Measurements from ENCODE around the gene NR2F1-AS1. TPM values are rescaled to one million over a fixed set of nuclear protein-coding genes. Genes with fewer than 3 reads are reported as not detected.

Gene NR2F1-AS1
- total RNA-seq, result not detected

DNA sequence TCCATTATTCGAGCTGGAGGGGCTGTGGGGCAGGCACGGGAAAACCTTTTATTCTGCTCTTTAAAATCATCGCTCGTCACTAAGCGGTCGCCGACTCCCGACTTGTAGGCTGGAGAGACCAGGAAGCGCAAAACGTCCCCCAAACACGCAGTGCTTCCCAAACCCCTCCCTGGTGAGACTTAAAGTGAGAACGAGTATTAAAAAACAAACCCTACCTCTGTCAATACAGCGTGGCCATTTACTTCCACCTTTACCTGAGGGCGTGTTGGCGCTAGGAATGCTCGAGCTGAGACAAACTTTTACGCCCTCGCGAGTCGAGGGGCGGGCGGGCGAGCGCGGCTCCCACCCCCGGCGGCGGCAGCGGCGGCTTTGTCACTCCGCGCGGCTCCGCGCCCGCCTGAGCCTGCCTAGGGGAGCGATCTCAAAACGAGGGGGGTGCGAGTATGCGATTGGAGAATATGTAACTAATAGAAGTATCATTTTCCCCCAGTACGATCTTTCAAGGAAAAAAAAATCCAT is at the start of gene NR2F1-AS1:
Gene NR2F1-AS1 (minus strand): TSS at position 293 of the 519 bp plus-strand sequence.
- Histone ChIP-seq H3K27me3 (ENCODE audit: insufficient read depth, low read length) (peaks cover 83% of the 10 kb centered on the region), H3K9me3 (ENCODE audit: low read depth, low read length) (no peaks in the 10 kb centered on the region), H3K4me1 (ENCODE audit: insufficient read depth, low read length) (peaks cover 51% of the 10 kb centered on the region), H3K4me3 (ENCODE audit: low read length) (peak within 1 kb of the TSS; percentile 17)

DNA sequence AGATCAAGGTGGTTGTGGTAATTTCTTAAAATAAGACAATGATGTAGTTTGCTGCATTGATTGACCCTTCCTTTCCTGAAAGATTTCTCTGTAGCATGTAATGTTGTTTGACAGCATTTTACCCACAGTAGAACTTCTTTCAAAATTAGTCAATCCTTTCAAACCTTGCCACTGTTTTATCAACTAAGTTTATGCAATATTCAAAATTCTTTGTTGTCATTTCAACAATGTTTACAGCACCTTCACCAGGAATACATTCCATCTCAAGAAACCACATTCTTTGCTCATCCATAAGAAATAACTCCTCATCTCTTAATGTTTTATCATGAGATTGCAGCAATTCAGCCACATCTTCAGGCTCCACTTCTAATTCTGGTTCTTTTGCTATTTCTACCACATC is 45.8 kb upstream of the NR2F1-AS1 start:
- H3K4me1 ChIP-seq (ENCODE audit: insufficient read depth, low read length), result peaks cover under 1% of the 10 kb centered on the region
- H3K9me3 ChIP-seq (ENCODE audit: low read depth, low read length), result no peaks in the 10 kb centered on the region
- peaks cover 18% of the 10 kb centered on the region for H3K27me3 ChIP-seq (ENCODE audit: insufficient read depth, low read length)
- no peak overlapping the region for H3K4me3 ChIP-seq (ENCODE audit: low read length)

DNA sequence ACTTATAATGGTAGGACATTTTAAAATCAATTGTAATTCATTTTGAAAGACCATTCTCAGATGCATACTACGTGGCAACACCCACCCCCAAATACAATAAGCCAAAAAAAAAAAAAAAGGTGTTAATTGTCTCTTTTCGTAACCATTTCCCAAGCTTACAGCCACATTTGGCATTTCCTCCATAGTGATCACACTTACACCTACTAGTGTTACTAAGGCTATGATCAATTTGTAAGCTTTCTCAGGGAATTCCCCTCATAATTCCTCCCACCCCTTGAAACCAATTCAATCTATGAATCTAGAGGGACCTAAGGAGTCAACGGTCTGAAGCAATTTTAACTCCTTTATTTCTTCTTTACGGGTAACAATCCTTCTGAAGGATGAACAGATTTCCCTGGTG is 42.1 kb upstream of the NR2F1-AS1 start:
- peaks cover 28% of the 10 kb centered on the region for H3K27me3 ChIP-seq (ENCODE audit: insufficient read depth, low read length)
- no peak overlapping the region for H3K4me3 ChIP-seq (ENCODE audit: low read length)
- no peaks in the 10 kb centered on the region for H3K9me3 ChIP-seq (ENCODE audit: low read depth, low read length)
- peaks cover 12% of the 10 kb centered on the region for H3K4me1 ChIP-seq (ENCODE audit: insufficient read depth, low read length)

DNA sequence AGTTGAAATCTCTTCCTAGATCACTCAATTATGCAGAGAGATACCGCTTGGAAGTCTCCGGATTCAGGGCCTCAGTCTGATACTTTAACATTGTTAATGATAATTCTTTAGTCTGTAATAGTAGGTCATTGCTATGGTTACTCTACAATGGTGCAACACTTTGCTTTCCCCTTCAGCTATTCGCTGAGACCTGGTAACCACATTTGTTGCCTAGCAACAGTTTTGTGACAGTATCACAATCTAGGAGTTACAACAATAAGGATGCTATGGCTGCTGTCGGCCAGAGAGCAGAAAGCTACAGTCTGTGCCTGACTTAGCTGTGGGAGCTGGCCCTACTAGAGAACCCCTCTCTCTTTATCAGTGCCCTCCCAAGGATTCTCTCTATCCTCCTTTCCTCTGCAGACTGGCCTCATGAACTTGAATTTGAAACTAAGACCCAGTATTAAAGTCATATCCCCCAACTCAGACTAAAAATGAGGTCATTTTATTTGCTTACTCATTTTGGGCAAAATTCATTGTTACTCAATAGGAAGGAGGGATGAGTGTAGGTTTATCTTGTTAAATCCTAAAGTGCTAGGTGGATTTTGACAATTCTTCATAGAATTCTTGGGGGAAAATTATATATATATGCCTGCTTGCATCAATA is 41.3 kb upstream of the NR2F1-AS1 start:
- peaks cover 28% of the 10 kb centered on the region for H3K27me3 ChIP-seq (ENCODE audit: insufficient read depth, low read length)
- no peak overlapping the region for H3K4me3 ChIP-seq (ENCODE audit: low read length)
- peaks cover 12% of the 10 kb centered on the region for H3K4me1 ChIP-seq (ENCODE audit: insufficient read depth, low read length)
- no peaks in the 10 kb centered on the region for H3K9me3 ChIP-seq (ENCODE audit: low read depth, low read length)

DNA sequence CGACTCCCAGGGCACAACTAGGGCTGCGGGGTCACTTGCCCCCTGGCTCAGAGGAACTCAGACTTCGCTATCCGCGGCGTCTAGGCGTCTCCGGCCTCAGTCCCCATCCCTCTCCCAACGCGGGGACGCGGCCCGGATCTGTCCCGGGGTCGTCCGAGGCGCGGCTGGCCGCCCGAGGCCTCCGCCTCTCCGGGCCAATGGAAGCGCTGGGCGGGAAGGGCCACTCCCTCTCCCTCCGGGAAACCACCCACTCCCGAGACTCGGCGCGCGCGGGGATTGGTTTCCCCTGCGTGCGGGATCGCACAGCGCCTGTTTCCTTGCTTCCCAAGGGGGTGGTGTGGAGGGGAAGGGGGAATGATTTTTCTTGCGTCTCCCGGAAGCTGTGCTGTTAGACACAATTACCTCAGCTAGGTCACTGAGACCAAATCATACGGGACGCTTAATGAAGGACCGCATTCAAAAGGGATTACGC is 40.3 kb upstream of the NR2F1-AS1 start:
- peaks cover 38% of the 10 kb centered on the region for H3K27me3 ChIP-seq (ENCODE audit: insufficient read depth, low read length)
- H3K4me1 ChIP-seq (ENCODE audit: insufficient read depth, low read length), result peaks cover 12% of the 10 kb centered on the region
- H3K4me3 ChIP-seq (ENCODE audit: low read length), result peak overlapping the region; percentile 6
- H3K9me3 ChIP-seq (ENCODE audit: low read depth, low read length), result no peaks in the 10 kb centered on the region

DNA sequence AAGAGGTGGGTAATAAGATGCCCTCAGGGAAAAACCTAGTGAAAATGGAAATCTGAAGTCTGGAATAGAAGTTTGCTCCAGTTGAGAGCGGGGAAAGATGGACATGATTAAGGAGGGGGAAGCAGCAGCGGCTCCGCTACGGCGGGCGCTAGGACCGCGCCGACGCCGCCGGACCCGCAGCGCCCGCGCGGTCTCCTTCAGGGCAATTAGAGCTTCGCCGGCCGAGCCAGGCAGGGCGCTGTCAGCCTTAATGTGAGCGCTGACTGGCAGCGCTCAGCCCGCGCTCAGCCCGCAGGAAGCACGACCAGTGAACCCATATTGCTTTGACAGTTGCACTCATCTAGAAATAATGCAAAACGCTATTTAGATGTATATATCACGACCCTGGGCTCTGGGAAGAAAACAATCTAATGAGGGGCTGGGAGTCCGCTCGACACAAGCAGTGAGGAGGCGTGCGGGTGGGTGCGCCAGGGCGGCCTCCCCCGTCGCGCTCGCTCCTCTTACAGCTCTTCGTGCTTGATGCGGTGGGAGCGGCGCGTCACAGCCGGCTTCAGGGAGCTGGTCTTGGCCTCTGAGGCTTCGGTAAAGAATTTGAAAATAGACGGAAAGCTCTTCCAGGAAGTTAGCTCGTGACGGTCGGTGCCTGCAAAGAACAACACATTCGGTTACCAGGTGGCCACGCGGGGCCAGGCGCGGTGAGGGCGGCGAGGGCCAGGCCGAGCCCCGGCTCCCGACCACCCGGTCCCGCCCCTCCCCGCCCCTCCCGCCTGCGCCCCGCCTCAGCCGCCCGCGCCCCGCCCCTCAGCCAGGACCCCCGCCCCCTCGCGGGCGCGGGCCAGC is 39.7 kb upstream of the NR2F1-AS1 start:
- H3K9me3 ChIP-seq (ENCODE audit: low read depth, low read length), result no peaks in the 10 kb centered on the region
- H3K4me1 ChIP-seq (ENCODE audit: insufficient read depth, low read length), result peaks cover 12% of the 10 kb centered on the region
- peak overlapping the region; percentile 34 for H3K4me3 ChIP-seq (ENCODE audit: low read length)
- H3K27me3 ChIP-seq (ENCODE audit: insufficient read depth, low read length), result peaks cover 45% of the 10 kb centered on the region

DNA sequence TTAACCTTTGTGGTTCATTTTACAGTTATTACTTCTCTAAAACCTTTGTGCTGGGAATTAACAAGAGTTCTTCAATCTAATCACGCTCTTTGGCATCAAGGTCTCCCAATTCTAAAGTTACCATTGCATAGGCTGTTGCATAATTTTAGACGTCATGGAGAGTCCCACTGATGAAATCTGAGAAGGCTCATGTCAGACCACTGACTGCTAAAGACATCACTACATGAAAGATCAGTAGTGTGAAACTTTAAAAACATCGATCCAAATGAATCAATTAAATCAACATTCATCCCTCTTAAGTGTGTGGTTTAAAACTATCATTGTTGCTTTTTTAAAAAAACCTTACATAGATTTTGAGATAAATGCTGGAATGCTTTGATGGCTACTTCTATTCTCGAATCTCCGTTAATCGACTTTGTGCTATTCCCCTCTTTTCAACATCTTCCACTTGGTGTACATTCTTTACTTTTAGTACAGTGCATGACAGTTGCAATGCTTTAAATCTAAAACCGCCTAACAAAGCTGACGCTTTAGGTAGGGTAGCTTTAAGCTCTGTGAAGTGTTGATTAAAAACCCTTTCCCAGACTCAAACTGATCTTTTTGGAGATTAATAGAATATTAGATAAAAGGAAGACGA is 35.6 kb upstream of the NR2F1-AS1 start:
- Histone ChIP-seq H3K4me1 (ENCODE audit: insufficient read depth, low read length) (peaks cover 11% of the 10 kb centered on the region), H3K9me3 (ENCODE audit: low read depth, low read length) (no peaks in the 10 kb centered on the region), H3K27me3 (ENCODE audit: insufficient read depth, low read length) (peaks cover 65% of the 10 kb centered on the region), H3K4me3 (ENCODE audit: low read length) (no peak overlapping the region)

DNA sequence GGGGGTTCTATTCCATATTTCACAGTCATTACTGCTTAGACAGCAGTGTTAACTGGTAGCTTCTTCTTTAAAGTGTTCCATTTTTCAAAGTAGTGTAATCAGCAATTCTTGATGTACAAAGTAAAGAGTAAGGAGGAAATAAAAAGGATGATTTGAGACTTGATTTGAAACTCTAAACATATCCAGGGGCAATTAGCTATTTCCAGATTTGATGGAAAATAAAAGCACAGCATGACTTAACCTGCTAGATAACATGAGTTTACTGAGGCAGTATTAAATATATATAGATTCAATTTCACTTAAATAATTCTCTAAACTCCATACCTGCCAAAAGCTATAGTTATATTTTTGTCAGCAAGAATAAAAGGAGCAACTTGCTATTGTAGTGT is 31.8 kb upstream of the NR2F1-AS1 start:
- no peaks in the 10 kb centered on the region for H3K9me3 ChIP-seq (ENCODE audit: low read depth, low read length)
- peaks cover 5% of the 10 kb centered on the region for H3K4me1 ChIP-seq (ENCODE audit: insufficient read depth, low read length)
- H3K27me3 ChIP-seq (ENCODE audit: insufficient read depth, low read length), result peaks cover 94% of the 10 kb centered on the region
- H3K4me3 ChIP-seq (ENCODE audit: low read length), result no peak overlapping the region

DNA sequence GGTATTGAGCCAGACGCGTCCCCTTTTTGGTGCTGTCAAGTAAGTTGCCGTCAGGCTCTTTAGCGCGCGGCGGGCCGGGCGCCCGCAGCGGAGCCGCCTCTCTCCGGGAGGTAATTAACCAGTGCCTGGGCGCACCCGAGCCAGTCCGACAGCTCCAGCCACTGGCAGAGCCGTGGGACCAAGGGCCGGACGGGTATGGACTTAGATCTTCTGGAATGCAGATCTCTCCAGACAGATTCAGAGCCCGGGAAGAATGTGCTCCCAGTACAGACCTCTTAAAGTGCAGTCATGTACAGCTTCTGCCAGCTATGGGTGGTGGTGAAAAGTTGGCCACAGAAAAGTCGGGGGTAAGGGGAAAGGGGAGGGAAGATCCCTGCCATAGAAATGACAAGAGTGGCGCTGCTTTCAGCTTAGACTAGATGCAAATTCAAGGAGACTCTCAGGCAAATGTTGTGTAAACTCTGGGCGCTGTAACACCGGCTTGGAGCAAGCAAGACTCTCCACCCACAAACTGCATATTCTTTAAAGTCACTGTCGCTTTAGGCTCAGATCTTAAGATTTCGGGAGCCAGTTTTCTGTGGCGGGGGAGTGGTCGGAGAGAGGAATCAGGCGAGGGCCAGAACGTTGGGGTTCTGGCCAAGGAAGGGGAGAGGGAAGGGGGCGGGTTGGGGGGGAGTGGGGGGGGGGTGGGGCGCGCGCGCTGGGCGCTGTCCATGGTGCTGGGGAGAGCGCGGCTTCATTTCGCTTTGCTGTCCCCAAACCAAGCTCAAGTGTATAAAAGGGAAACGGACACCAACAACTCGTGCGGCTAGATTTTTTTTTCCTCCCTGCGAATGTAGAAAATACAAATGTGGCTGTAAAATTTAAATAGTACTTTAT is 31.2 kb upstream of the NR2F1-AS1 start:
- peaks cover 7% of the 10 kb centered on the region for H3K4me1 ChIP-seq (ENCODE audit: insufficient read depth, low read length)
- peaks cover 99% of the 10 kb centered on the region for H3K27me3 ChIP-seq (ENCODE audit: insufficient read depth, low read length)
- H3K9me3 ChIP-seq (ENCODE audit: low read depth, low read length), result no peaks in the 10 kb centered on the region
- H3K4me3 ChIP-seq (ENCODE audit: low read length), result no peak overlapping the region

DNA sequence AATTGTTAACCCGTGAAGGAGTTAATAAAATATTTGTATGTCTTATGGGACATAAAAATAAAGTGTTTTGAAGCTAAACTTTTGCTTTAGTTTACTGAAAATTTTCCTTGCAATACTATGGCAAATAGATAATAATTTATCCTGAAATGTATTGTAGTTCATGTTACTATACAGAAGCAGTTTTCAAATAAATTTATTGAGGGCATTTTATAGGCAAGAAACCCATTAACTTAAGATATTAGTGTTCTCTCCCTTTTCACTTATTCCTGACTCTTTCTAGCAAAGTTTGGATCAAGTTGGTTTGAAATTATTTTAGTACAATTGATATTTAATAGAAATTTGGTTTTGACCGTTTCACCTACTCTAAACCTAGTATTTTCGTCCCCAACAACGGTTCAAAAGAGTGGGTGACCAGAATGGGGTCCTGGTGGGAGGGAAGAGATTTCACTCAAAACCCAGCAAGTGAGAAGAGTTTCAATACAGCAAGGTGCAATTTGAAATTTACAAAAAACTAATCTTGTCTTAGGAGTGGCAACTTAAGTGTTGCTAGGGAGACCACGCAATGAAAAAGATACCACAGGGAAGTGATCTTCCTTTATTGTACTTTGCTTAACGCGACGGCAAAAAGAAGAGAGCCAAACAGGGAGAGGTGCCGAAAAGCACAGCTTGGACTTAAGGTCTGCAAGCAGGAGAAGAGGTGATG is 30.4 kb upstream of the NR2F1-AS1 start:
- H3K4me1 ChIP-seq (ENCODE audit: insufficient read depth, low read length), result peaks cover 7% of the 10 kb centered on the region
- no peak overlapping the region for H3K4me3 ChIP-seq (ENCODE audit: low read length)
- H3K9me3 ChIP-seq (ENCODE audit: low read depth, low read length), result no peaks in the 10 kb centered on the region
- H3K27me3 ChIP-seq (ENCODE audit: insufficient read depth, low read length), result peaks cover 99% of the 10 kb centered on the region

DNA sequence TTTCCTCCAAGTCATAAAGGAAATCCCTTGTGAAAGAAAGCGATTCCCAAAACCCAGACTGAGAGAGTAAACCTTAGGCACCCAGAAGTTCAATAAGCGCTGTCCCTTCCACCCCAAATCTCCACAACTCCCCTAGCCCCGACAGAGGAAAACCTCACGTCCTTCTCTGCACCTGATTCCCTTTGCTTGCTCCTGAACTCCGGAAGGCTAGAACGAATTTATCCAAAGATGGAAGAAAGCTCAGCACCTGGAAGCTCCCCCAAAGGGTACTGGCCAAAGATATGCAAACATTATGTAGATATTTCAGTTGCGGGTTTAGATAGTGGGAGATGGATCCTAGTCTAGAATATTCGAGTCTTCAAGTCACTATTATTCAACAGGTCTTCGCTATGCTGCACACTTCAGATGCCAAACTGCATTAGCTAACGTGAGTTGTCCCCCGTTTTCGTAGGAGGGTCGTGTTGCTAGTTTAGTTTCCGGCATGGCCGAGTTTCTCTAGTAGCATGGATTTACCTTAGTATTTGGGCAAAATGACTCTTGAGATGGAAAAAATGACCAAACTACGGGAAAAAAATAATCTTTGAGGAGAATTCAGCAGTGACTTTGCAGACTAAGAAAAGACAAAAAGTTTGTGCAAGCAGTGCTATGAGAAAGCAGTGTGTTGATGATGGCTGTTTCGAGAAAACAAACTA is 29.7 kb upstream of the NR2F1-AS1 start:
- Histone ChIP-seq H3K9me3 (ENCODE audit: low read depth, low read length) (no peaks in the 10 kb centered on the region), H3K4me1 (ENCODE audit: insufficient read depth, low read length) (peaks cover 7% of the 10 kb centered on the region), H3K4me3 (ENCODE audit: low read length) (no peak overlapping the region), H3K27me3 (ENCODE audit: insufficient read depth, low read length) (peaks cover 99% of the 10 kb centered on the region)

DNA sequence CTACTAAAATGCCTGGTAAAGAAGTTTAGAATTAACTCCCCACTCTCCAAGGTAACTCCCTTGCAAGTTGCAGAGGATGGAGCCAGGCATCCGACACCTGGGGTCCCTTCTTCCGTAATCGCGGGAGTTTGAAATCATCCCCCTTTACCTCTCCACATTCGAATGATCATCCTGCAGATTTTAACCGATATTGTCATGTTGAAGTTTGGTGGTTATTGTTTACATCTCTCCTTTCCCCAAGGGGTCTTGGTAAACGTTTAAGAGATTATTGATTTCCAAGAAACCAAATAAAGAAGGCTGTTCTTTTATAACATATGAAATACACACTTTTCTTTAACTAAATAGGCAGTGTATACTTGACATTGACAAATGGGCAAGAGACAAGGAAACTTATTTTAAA is 28.7 kb upstream of the NR2F1-AS1 start:
- Histone ChIP-seq H3K9me3 (ENCODE audit: low read depth, low read length) (no peaks in the 10 kb centered on the region), H3K4me1 (ENCODE audit: insufficient read depth, low read length) (peaks cover 7% of the 10 kb centered on the region), H3K27me3 (ENCODE audit: insufficient read depth, low read length) (peaks cover 99% of the 10 kb centered on the region), H3K4me3 (ENCODE audit: low read length) (no peak overlapping the region)

DNA sequence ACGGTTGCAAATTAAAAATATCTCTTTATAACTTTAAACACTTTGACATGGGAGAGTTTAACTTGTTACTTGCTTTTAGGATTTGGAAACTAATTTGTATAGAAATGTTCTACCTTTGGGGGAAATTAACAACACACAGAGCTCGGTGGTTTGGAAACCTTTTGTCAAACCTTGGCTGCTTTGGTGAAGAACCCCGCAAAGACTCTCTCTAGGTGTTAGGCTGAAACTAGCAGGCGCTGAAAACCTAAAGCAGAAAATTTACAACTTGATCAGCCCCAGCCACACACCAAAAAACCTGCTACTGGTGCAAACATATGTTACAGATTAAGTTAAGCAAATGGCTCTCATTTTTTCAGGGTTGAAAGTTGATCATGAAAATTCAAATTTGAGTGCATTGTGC is 27.8 kb upstream of the NR2F1-AS1 start:
- no peaks in the 10 kb centered on the region for H3K9me3 ChIP-seq (ENCODE audit: low read depth, low read length)
- no peak overlapping the region for H3K4me3 ChIP-seq (ENCODE audit: low read length)
- peaks cover 99% of the 10 kb centered on the region for H3K27me3 ChIP-seq (ENCODE audit: insufficient read depth, low read length)
- peaks cover 7% of the 10 kb centered on the region for H3K4me1 ChIP-seq (ENCODE audit: insufficient read depth, low read length)

Measured in mononuclear cell (primary cell).